Measurements from ENCODE around the gene RARRES2. TPM values are rescaled to one million over a fixed set of nuclear protein-coding genes. Genes with fewer than 3 reads are reported as not detected.

RARRES2 gene
- not detected in 2 replicates for polyA plus RNA-seq (2011; rRNA removed)
- not detected in 2 replicates for polyA plus RNA-seq (2012; cell fraction: cytosol; rRNA removed)
- polyA plus RNA-seq (2012; cell fraction: nucleus; rRNA removed) = not detected in 2 replicates
- polyA plus RNA-seq (2017; fragmentation: RNase III; extraction: RNeasy Plus Mini Kit Qiagen cat#74134 plus additional on column Dnase treatment) = 0.11 TPM in 1 of 3 replicates, not detected in the others
- not detected in 2 replicates for polyA minus RNA-seq (2011; rRNA and poly(A)+ RNA removed)

GRCh38 chr7:150341263-150342120 lies at the start of gene RARRES2:
Gene RARRES2, minus strand, starts transcription at chr7:150341629. Its CDS starts 1,020 bp downstream, at chr7:150340609.
- Histone ChIP-seq H3K27ac (no peak within 1 kb of the TSS), H3K4me3 (no peak within 1 kb of the TSS), H3K9me3 (peaks cover 16% of the 10 kb centered on the region; the same call in 1 of the 3 replicates), H3K4me2 (no peak within 1 kb of the TSS), H3K4me1 (no peaks in the 10 kb centered on the region)
- no peak for DNase-seq (ENCODE audit: low read depth in 1 of 2, low spot score in 1 of 2)
- TF ChIP-seq HES2 (IDR thresholded peaks at IDR 0.05) (no peak), TP53 (CRISPR knock-in tag; IDR thresholded peaks at IDR 0.05) (no peak), E2F6 (IDR thresholded peaks at IDR 0.05; ENCODE audit: borderline replicate concordance, low read depth) (no peak), ZFP36 (IDR thresholded peaks at IDR 0.05; ENCODE audit: borderline replicate concordance, partially characterized antibody) (no peak), EHF (CRISPR knock-in tag; IDR thresholded peaks at IDR 0.05) (no peak), POLR2A (IDR thresholded peaks at IDR 0.05; ENCODE audit: low read length) (no peak), ESRRA (IDR thresholded peaks at IDR 0.05; ENCODE audit: borderline replicate concordance, low read length) (no peak), HEYL (CRISPR knock-in tag; IDR thresholded peaks at IDR 0.05) (no peak), NR3C1 (IDR thresholded peaks at IDR 0.05) (no peak), FOSL2 (IDR thresholded peaks at IDR 0.05) (no peak), FOSL2 (CRISPR knock-in tag; IDR thresholded peaks at IDR 0.05) (no peak), HOXB5 (CRISPR knock-in tag; IDR thresholded peaks at IDR 0.05) (no peak), REST (IDR thresholded peaks at IDR 0.05) (no peak), NFE2L2 (conservative IDR thresholded peaks at IDR 0.05; ENCODE audit: low read length) (no peak)
- WGBS (ENCODE audit: missing lambda C conversion rate) = 58% methylated on average over 40 of the region's 49 CpGs
- ChIA-PET POLR2A (no interaction called here), CTCF (interaction anchor here (2.7 kb wide), 1 partner anchor 15 kb away, joined by 11 read pairs; no protein-coding TSS in a partner anchor)
- FAIRE-seq = no peak
- ATAC-seq = no peak

GRCh38 chr7:150390205-150390604 lies 48.8 kb upstream of the RARRES2 start:
- WGBS (ENCODE audit: missing lambda C conversion rate) = 88% methylated on average over 5 of the region's 7 CpGs
- ATAC-seq (no peak), FAIRE-seq (no peak), DNase-seq (ENCODE audit: low read depth in 1 of 2, low spot score in 1 of 2) (no peak)
- CTCF ChIA-PET = interaction anchor here (1.2 kb wide), 1 partner anchor 31 kb away, joined by 4 read pairs; no protein-coding TSS in a partner anchor
- TF ChIP-seq ATOH8 (CRISPR knock-in tag; IDR thresholded peaks at IDR 0.05; ENCODE audit: low read depth) (no peak), KDM1A (IDR thresholded peaks at IDR 0.05; ENCODE audit: low read depth) (no peak), FOSB (CRISPR knock-in tag; IDR thresholded peaks at IDR 0.05) (no peak), ZNF302 (CRISPR knock-in tag; IDR thresholded peaks at IDR 0.05) (no peak), PBX3 (IDR thresholded peaks at IDR 0.05) (no peak), NPAS2 (CRISPR knock-in tag; IDR thresholded peaks at IDR 0.05; ENCODE audit: borderline replicate concordance) (no peak), HES2 (IDR thresholded peaks at IDR 0.05) (no peak)
- no peak overlapping the region for H3K27ac ChIP-seq
- no peak overlapping the region for H3K4me3 ChIP-seq
- POLR2A ChIA-PET = no interaction called here
- H3K4me1 ChIP-seq = no peaks in the 10 kb centered on the region
- H3K9me3 ChIP-seq = no peaks in the 10 kb centered on the region
- no peak overlapping the region for H3K4me2 ChIP-seq

Measured in A549 (cell line).